Measurements from ENCODE around the gene CRTC1. TPM values are rescaled to one million over a fixed set of nuclear protein-coding genes. Genes with fewer than 3 reads are reported as not detected.

Gene CRTC1
- total RNA-seq, 1 experiment from 2014 or later: 19.0 TPM

DNA sequence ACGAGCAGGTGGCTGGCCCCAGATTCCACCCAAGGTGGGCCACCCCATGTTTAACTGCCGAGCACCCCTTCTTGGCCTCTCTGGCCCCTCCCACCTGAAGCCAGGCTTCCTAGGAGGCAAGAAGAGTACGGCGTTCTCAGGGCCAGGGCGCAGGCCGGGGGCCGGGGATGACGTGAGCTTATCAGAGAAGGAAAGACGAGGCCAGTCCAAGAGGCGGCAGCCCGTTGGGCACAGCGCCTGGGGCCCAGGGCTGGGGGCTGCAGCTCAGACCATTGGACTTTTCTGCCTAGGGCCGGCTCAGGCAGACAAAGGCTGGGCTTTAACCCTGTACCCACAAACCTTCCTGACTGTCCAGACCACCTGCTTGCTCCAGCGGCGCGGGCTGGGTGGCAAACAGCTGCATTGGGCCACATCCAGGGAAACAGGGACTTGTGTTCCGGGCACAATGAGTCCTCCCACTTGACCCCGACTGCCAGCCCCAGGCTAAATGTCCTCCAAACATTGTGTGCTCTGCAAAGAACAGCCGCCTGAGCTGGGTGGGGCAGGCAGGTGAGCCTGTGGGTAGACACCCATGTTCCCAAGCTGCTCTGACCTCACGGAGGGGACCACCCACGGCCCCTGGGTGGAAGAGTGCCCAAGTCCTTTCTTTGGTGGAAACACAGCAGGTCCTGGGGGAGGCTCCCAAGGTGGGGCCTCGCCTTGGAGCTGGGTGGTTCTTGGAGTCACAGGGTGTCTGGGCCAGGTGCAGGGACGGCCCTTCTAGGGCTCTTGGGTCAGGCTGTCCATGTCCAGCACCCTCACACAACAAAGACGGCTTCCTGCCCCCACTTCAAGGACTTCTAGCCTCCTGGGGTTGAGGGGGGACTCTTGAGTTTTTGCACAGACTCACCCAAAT is 85.8 kb downstream of the CRTC1 start:
- H3K4me1 ChIP-seq (ENCODE audit: insufficient read depth, low read length): no peaks in the 10 kb centered on the region
- no peak overlapping the region for H3K9ac ChIP-seq (ENCODE audit: extremely low read depth, insufficient read length, low read length)
- H3K79me1 ChIP-seq (ENCODE audit: insufficient read depth, low read depth, low read length, poor library complexity, severe bottlenecking): no peaks in the 10 kb centered on the region
- H3T11ph ChIP-seq (ENCODE audit: low read length): no peak overlapping the region
- H2BK5ac ChIP-seq (ENCODE audit: insufficient read length, low read length): no peak overlapping the region
- H4K91ac ChIP-seq (ENCODE audit: insufficient read length, low read depth, low read length): no peak overlapping the region
- Mint-ChIP-seq H3K36me3 (ENCODE audit: insufficient read depth in 1 of 3, low read depth in 3 of 3) (no peaks in the 10 kb centered on the region), H3K27me3 (ENCODE audit: low read depth) (peaks cover 94% of the 10 kb centered on the region), H3K9me3 (no peaks in the 10 kb centered on the region), H3K27ac (no peak overlapping the region), H3K4me1 (peaks cover 3 to 6% of the 10 kb centered on the region in 2 experiments; a peak in 3 of 4 replicates), H3K4me3 (no peak overlapping the region)
- H3K56ac ChIP-seq (ENCODE audit: insufficient read length, low read depth, low read length): no peak overlapping the region
- H4K20me1 ChIP-seq (ENCODE audit: control insufficient read depth, insufficient read depth, insufficient read length): no peaks in the 10 kb centered on the region
- no peak overlapping the region for H2BK120ac ChIP-seq (ENCODE audit: low read depth, low read length, poor library complexity, severe bottlenecking)
- no peak overlapping the region for H2BK20ac ChIP-seq (ENCODE audit: low read depth, low read length, poor library complexity, severe bottlenecking)
- H4K5ac ChIP-seq (ENCODE audit: insufficient read length, low read depth, low read length): no peak overlapping the region
- no peak overlapping the region for H3K23ac ChIP-seq (ENCODE audit: insufficient read length, low read depth, low read length)
- no peaks in the 10 kb centered on the region for H3K9me3 ChIP-seq (ENCODE audit: control insufficient read depth, low read depth, low read length)
- H3K23me2 ChIP-seq (ENCODE audit: insufficient read length, low read depth, low read length, poor library complexity, severe bottlenecking): no peaks in the 10 kb centered on the region
- no peak overlapping the region for H3K4ac ChIP-seq (ENCODE audit: low read depth, low read length)
- no peak overlapping the region for H3K27ac ChIP-seq (ENCODE audit: insufficient read length, low read depth, low read length)
- no peak overlapping the region for H3K4me2 ChIP-seq (ENCODE audit: insufficient read depth, insufficient read length, low read length)
- H3K18ac ChIP-seq (ENCODE audit: insufficient read length, low read depth, low read length): no peak overlapping the region
- H2AK5ac ChIP-seq (ENCODE audit: insufficient read length, low read length): no peak overlapping the region
- H4K8ac ChIP-seq (replicated peaks; ENCODE audit: insufficient read length, low read depth, low read length): no peak overlapping the region
- DNase-seq: no peak
- no peaks in the 10 kb centered on the region for H3K79me2 ChIP-seq (ENCODE audit: insufficient read depth, low read length)
- peaks cover 40% of the 10 kb centered on the region; the same call in 1 of the 2 replicates for H3K27me3 ChIP-seq (ENCODE audit: insufficient read depth, low read length)
- TF ChIP-seq, protein P1, sequence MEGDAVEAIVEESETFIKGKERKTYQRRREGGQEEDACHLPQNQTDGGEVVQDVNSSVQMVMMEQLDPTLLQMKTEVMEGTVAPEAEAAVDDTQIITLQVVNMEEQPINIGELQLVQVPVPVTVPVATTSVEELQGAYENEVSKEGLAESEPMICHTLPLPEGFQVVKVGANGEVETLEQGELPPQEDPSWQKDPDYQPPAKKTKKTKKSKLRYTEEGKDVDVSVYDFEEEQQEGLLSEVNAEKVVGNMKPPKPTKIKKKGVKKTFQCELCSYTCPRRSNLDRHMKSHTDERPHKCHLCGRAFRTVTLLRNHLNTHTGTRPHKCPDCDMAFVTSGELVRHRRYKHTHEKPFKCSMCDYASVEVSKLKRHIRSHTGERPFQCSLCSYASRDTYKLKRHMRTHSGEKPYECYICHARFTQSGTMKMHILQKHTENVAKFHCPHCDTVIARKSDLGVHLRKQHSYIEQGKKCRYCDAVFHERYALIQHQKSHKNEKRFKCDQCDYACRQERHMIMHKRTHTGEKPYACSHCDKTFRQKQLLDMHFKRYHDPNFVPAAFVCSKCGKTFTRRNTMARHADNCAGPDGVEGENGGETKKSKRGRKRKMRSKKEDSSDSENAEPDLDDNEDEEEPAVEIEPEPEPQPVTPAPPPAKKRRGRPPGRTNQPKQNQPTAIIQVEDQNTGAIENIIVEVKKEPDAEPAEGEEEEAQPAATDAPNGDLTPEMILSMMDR (conservative IDR thresholded peaks at IDR 0.05): no peak
- no CpG with 5 or more reads among the region's 24 CpGs for WGBS (ENCODE audit: extremely low coverage, insufficient read length, low lambda C conversion rate)
- no peak overlapping the region for H2AFZ ChIP-seq (ENCODE audit: low read length)
- no peak overlapping the region for H2BK12ac ChIP-seq (ENCODE audit: insufficient read length, low read depth, low read length)
- H2BK15ac ChIP-seq (ENCODE audit: low read depth, low read length): no peak overlapping the region
- H3K14ac ChIP-seq (ENCODE audit: insufficient read depth, low read length): no peak overlapping the region

Measured in H9 (cell line).